Smooth muscle cell (in vitro differentiated cells): Measurements from ENCODE around the gene SELENOV. TPM values are rescaled to one million over a fixed set of nuclear protein-coding genes. Genes with fewer than 3 reads are reported as not detected.

Experiments used
- DNase-seq: peaks from one replicate; lab custom pipeline; 2025; ENCODE audit not compliant: unreplicated experiment; lab: John Stamatoyannopoulos, UW
- H2AFZ ChIP-seq: fragments of 200-600 bp; sonication (generic); 2 replicates; pipeline ENCODE4 v1.6.0; 2016; ENCODE audit warnings: antibody characterized with exemption, low read depth, mild to moderate bottlenecking
- H3F3A ChIP-seq: fragments of 200-600 bp; sonication (generic); 2 replicates; pipeline ENCODE4 v1.6.0; 2017; ENCODE audit warnings: antibody characterized with exemption, low read depth
- H3K27ac ChIP-seq: fragments of 200-600 bp; sonication (generic); 2 replicates; pipeline ENCODE4 v1.5.1; 2016; ENCODE audit warnings: low read depth, mild to moderate bottlenecking
- H3K27me3 ChIP-seq: fragments of 200-600 bp; sonication (generic); 2 replicates; pipeline ENCODE4 v1.6.1; 2016; ENCODE audit warnings: low read depth, mild to moderate bottlenecking
- H3K36me3 ChIP-seq: fragments of 200-600 bp; sonication (generic); 2 replicates; pipeline ENCODE4 v1.5.1; 2016; ENCODE audit warnings: low read depth
- H3K4me1 ChIP-seq: fragments of 200-600 bp; sonication (generic); 2 replicates; pipeline ENCODE4 v1.5.1; 2016; ENCODE audit warnings: low read depth
- H3K4me2 ChIP-seq: fragments of 200-600 bp; sonication (generic); 2 replicates; pipeline ENCODE4 v1.6.0; 2016; ENCODE audit warnings: mild to moderate bottlenecking
- H3K4me3 ChIP-seq: fragments of 200-600 bp; sonication (generic); 2 replicates; pipeline ENCODE4 v1.5.1; 2016; ENCODE audit warnings: mild to moderate bottlenecking
- H3K79me2 ChIP-seq: fragments of 200-600 bp; sonication (generic); 2 replicates; pipeline ENCODE4 v1.6.0; 2016; ENCODE audit warnings: low read depth, mild to moderate bottlenecking
- H3K9ac ChIP-seq: fragments of 200-600 bp; sonication (generic); 2 replicates; pipeline ENCODE4 v1.6.0; 2016; ENCODE audit warnings: low read depth
- H3K9me3 ChIP-seq: fragments of 200-600 bp; sonication (generic); replicated peaks from 2 replicates; pipeline ENCODE4 v1.5.1; 2016; ENCODE audit warnings: low read depth
- H4K20me1 ChIP-seq: fragments of 200-600 bp; sonication (generic); 2 replicates; pipeline ENCODE4 v1.6.0; 2016; ENCODE audit warnings: low read depth
- CTCF ChIP-seq: fragments of 200-600 bp; sonication (generic); IDR thresholded peaks from 2 replicates; pipeline ENCODE4 v1.5.1; 2017; ENCODE audit warnings: borderline replicate concordance, mild to moderate bottlenecking, antibody characterized with exemption; ENCODE audit not compliant: insufficient read depth, poor library complexity, severe bottlenecking
- whole genome bisulfite sequencing: methylation state at CpG from one replicate; pipeline ENCODE4 v1.1.7; 2016; ENCODE audit warnings: low lambda C conversion rate; 5-methylcytosine and 5-hydroxymethylcytosine counted together
- polyA plus RNA-seq: library from polyadenylated mRNA; unstranded; fragments of >200 nt; fragmentation: Nextera tagmentation; extraction: Ambion mirVana; gene quantifications from 2 replicates; pipeline ENCODE4 v1.2.1, GENCODE V29; 2016
- total RNA-seq: library from RNA; depleted of rRNA; stranded (reverse); fragments of >200 nt; gene quantifications from 2 replicates; pipeline ENCODE4 v1.2.3, GENCODE V29; 2014

Gene SELENOV
- total and polyA plus RNA-seq, 2 experiments from 2014 or later = not detected

DNA sequence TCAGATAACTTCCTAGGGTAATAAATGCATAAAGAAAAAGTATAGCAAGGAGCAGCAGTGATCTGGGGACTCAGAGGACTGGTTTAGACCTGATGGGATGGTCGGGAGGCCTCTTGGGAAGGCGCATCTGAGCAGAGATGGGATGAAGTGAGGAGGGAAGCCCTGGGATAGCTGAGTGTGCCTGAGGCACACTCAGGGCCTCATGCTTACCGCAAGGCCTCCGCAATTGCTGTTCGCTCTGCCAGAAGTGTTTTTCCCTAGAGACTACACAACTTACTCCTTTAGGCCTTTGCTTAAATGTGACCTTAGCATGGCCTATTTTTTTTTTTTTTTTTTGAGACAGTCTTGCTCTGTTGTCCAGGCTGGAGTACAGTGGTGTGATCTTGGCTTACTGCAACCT is 20.3 kb upstream of the SELENOV start:
- peaks cover 22% of the 10 kb centered on the region for H3K27me3 ChIP-seq
- 89% methylated on average over 5 of the region's 5 CpGs for WGBS

GRCh38 chr19:39496063-39496462 is 18.9 kb upstream of the SELENOV start:
- no peak overlapping the region for H3K4me2 ChIP-seq
- peaks cover 13% of the 10 kb centered on the region for H3K4me1 ChIP-seq
- WGBS = 94% methylated on average over 5 of the region's 5 CpGs
- no peak overlapping the region for H3K9ac ChIP-seq
- no peaks in the 10 kb centered on the region for H3K36me3 ChIP-seq
- H2AFZ ChIP-seq = no peak overlapping the region
- H3K27ac ChIP-seq = no peak overlapping the region
- DNase-seq = no peak
- peaks cover 36% of the 10 kb centered on the region for H3K27me3 ChIP-seq
- no peaks in the 10 kb centered on the region for H3F3A ChIP-seq
- H4K20me1 ChIP-seq = no peaks in the 10 kb centered on the region
- no peak for TF ChIP-seq CTCF
- no peaks in the 10 kb centered on the region for H3K79me2 ChIP-seq
- H3K9me3 ChIP-seq = no peaks in the 10 kb centered on the region
- no peak overlapping the region for H3K4me3 ChIP-seq

More for the DNA sequence above, 20.3 kb upstream of the SELENOV start:
- DNase-seq = no peak
- Histone ChIP-seq H3K4me1 (peaks cover 13% of the 10 kb centered on the region), H3K9me3 (no peaks in the 10 kb centered on the region), H3K9ac (no peak overlapping the region), H3K4me3 (no peak overlapping the region), H4K20me1 (no peaks in the 10 kb centered on the region), H3F3A (no peaks in the 10 kb centered on the region), H2AFZ (no peak overlapping the region), H3K4me2 (no peak overlapping the region), H3K27ac (no peak overlapping the region), H3K79me2 (no peaks in the 10 kb centered on the region), H3K36me3 (no peaks in the 10 kb centered on the region)
- TF ChIP-seq CTCF = no peak

- peaks cover 13% of the 10 kb centered on the region for H3K4me1 ChIP-seq
- no peaks in the 10 kb centered on the region for H4K20me1 ChIP-seq
- peaks cover 41% of the 10 kb centered on the region for H3K27me3 ChIP-seq
- H3K9ac ChIP-seq = no peak overlapping the region
- no peaks in the 10 kb centered on the region for H3K36me3 ChIP-seq
- no peak for TF ChIP-seq CTCF
- peak overlapping the region; percentile 37 for H3K4me3 ChIP-seq
- H3K4me2 ChIP-seq = peak overlapping the region; percentile 84
- H3K27ac ChIP-seq = no peak overlapping the region
- H3K9me3 ChIP-seq = no peaks in the 10 kb centered on the region
- WGBS = 3% methylated on average over 5 of the region's 7 CpGs
- no peak for DNase-seq
- H3F3A ChIP-seq = no peaks in the 10 kb centered on the region
- H3K79me2 ChIP-seq = no peaks in the 10 kb centered on the region
- H2AFZ ChIP-seq = peak overlapping the region; percentile 2
Measured at GRCh38 chr19:39497701-39497995, 17.3 kb upstream of the SELENOV start.

- Histone ChIP-seq H3F3A (no peaks in the 10 kb centered on the region), H3K27ac (no peak overlapping the region), H3K27me3 (peaks cover 43% of the 10 kb centered on the region), H3K4me2 (peak overlapping the region; percentile 84), H3K9ac (no peak overlapping the region), H3K4me1 (peaks cover 13% of the 10 kb centered on the region), H3K4me3 (peak overlapping the region; percentile 37), H4K20me1 (no peaks in the 10 kb centered on the region), H3K36me3 (no peaks in the 10 kb centered on the region), H2AFZ (peak overlapping the region; percentile 2), H3K79me2 (no peaks in the 10 kb centered on the region), H3K9me3 (no peaks in the 10 kb centered on the region)
- peak; percentile 25 for TF ChIP-seq CTCF
- 2% methylated on average over 34 of the region's 40 CpGs for WGBS
- DNase-seq = peak; percentile 11
Measured at GRCh38 chr19:39497996-39498797, 16.7 kb upstream of the SELENOV start.
